Mammary epithelial cell (primary cell): ENCODE measurements around the gene ATF5.

Experiments
- CTCF ChIP-seq, 2 donors: IDR thresholded peaks in 1 of 2; conservative IDR thresholded peaks in 1 of 2; 2 replicates each; pipeline ENCODE4 v1.5.1; 2011 to 2012; ENCODE audit warnings: inconsistent platforms in 2 of 2, low read length in 2 of 2, mild to moderate bottlenecking in 2 of 2, control low read depth in 1 of 2, low read depth in 1 of 2; ENCODE audit not compliant: insufficient read depth in 1 of 2; ENCODE audit errors: extremely low read depth in 1 of 2
- EZH2 ChIP-seq: IDR thresholded peaks from 2 replicates; pipeline ENCODE4 v1.6.1; 2012; ENCODE audit warnings: low read length, inconsistent platforms, borderline replicate concordance

GRCh38 chr19:49894011-49894664 is 34.9 kb upstream of the ATF5 start:
- TF ChIP-seq CTCF (conservative IDR thresholded peaks at IDR 0.05 in 1 of 2, IDR thresholded peaks at IDR 0.05 in 1 of 2; ENCODE audit: extremely low read depth in 1 of 2, insufficient read depth in 1 of 2, low read depth in 1 of 2, low read length in 2 of 2) (no peak), EZH2 (no peak)
